C4-2B (cell line): Measurements from ENCODE around the gene IKBKG.

ENCODE experiments used
- ZFX ChIP-seq: fragments of 450-650 bp; IDR thresholded peaks from 2 replicates; pipeline ENCODE4 v1.6.1; 2017
- TF ChIP-seq, protein P1 (sequence below): fragments of 450-650 bp; conservative IDR thresholded peaks from 2 replicates; pipeline ENCODE4 v1.5.1; 2017; ENCODE audit warnings: mild to moderate bottlenecking

DNA sequence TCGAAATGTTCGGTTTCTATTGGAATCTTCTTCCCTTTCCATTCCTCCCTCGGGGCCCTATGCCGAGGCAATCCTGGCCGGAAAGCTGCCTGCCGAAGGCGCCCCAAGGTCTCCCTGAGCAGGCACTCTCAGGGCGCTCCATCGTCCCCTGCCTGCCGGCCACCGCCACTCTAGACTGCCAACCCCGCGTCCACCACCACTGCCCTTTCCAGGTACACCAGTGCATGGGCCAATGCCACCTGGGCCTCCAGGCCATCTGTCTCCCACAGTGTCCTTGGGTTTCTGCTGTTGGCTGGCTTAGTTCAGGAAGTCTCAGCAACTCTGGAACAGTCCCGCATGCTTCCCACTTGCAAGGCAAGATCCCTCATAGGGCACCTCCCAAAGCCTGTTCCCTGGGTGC is 52.1 kb downstream of the IKBKG start:
- TF ChIP-seq, protein P1, sequence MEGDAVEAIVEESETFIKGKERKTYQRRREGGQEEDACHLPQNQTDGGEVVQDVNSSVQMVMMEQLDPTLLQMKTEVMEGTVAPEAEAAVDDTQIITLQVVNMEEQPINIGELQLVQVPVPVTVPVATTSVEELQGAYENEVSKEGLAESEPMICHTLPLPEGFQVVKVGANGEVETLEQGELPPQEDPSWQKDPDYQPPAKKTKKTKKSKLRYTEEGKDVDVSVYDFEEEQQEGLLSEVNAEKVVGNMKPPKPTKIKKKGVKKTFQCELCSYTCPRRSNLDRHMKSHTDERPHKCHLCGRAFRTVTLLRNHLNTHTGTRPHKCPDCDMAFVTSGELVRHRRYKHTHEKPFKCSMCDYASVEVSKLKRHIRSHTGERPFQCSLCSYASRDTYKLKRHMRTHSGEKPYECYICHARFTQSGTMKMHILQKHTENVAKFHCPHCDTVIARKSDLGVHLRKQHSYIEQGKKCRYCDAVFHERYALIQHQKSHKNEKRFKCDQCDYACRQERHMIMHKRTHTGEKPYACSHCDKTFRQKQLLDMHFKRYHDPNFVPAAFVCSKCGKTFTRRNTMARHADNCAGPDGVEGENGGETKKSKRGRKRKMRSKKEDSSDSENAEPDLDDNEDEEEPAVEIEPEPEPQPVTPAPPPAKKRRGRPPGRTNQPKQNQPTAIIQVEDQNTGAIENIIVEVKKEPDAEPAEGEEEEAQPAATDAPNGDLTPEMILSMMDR = no peak
- TF ChIP-seq ZFX = no peak
